Mucosa of gallbladder (tissue), 1 donor: ENCODE data around the gene NUP54. TPM values are rescaled to one million over a fixed set of nuclear protein-coding genes. Genes with fewer than 3 reads are reported as not detected.
A peak's percentile ranks its signal among the peaks of the same experiment; 100 is the strongest.

Experiments used
- DNase-seq: peaks from one replicate; pipeline ENCODE4 v3.0.0-alpha.2; 2020; ENCODE audit warnings: low spot score
- total RNA-seq: library from RNA; stranded (reverse); gene quantifications from one replicate; pipeline ENCODE4 v1.2.1, GENCODE V29; 2021
- donor health status: DM: no; HTN: no; CAD: no.

The NUP54 gene
- total RNA-seq, 1 donor from 2014 or later = 23.5 TPM

- no peak for DNase-seq
Measured at GRCh38 chr4:76072760-76073159, 75.4 kb downstream of the NUP54 start.

- peak; percentile 79 for DNase-seq
Measured at GRCh38 chr4:76067652-76068286, 80.4 kb downstream of the NUP54 start.

GRCh38 chr4:76066546-76066945 lies 81.7 kb downstream of the NUP54 start:
- no peak for DNase-seq

Other genes with a start within 250 kb of the NUP54 start
- gene PPEF2, start 245.9 kb downstream of the NUP54 start, total RNA-seq = not detected
- gene NAAA, start 207.4 kb downstream of the NUP54 start, total RNA-seq = 28.0 TPM
- 25.6 TPM for gene SDAD1, start 157.5 kb downstream of the NUP54 start, total RNA-seq
- 0.35 TPM for gene CXCL9, start 140.9 kb downstream of the NUP54 start, total RNA-seq
- gene CXCL10, start 124.9 kb downstream of the NUP54 start, total RNA-seq = 0.81 TPM
- gene CXCL11, start 112.3 kb downstream of the NUP54 start, total RNA-seq = not detected
- gene ART3, start 73.7 kb downstream of the NUP54 start, total RNA-seq = 1.6 TPM
- gene SCARB2, start 65.4 kb upstream of the NUP54 start, total RNA-seq = 213 TPM
- gene FAM47E, start 103.3 kb upstream of the NUP54 start, total RNA-seq = 13.8 TPM
- 16.3 TPM for gene STBD1, start 158.3 kb upstream of the NUP54 start, total RNA-seq